Measurements from ENCODE around the gene PRDM16.

DNA sequence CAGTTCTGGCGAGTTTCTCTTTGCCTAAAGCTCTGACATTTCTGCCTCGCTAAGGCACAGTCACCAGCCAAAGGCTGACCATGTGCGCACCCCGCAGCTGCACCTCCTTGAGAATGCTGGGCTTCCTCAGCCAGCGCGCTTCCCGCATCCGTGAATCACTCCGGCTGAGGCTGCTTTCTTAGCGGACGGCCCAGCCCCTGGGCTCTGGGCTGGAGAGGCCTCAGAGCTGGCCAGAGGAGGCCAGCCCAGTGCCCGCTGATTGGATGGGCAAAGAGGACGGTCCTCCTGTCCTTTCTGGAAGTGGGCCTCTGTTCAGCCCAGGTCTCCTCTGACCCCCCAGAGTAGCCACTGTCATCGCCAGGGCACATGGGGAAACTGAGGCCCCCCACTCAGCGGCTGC is 56.1 kb downstream of the PRDM16 start:
- TF ChIP-seq, protein P1, sequence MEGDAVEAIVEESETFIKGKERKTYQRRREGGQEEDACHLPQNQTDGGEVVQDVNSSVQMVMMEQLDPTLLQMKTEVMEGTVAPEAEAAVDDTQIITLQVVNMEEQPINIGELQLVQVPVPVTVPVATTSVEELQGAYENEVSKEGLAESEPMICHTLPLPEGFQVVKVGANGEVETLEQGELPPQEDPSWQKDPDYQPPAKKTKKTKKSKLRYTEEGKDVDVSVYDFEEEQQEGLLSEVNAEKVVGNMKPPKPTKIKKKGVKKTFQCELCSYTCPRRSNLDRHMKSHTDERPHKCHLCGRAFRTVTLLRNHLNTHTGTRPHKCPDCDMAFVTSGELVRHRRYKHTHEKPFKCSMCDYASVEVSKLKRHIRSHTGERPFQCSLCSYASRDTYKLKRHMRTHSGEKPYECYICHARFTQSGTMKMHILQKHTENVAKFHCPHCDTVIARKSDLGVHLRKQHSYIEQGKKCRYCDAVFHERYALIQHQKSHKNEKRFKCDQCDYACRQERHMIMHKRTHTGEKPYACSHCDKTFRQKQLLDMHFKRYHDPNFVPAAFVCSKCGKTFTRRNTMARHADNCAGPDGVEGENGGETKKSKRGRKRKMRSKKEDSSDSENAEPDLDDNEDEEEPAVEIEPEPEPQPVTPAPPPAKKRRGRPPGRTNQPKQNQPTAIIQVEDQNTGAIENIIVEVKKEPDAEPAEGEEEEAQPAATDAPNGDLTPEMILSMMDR (IDR thresholded peaks at IDR 0.05; ENCODE audit: borderline replicate concordance, extremely low read depth, low read length, poor library complexity, severe bottlenecking), result no peak
- no peak for TF ChIP-seq EZH2 (IDR thresholded peaks at IDR 0.05; ENCODE audit: borderline replicate concordance, low read depth, low read length, severe bottlenecking)
